Endodermal cell (in vitro differentiated cells): ENCODE data around the gene C14orf180. TPM values are rescaled to one million over a fixed set of nuclear protein-coding genes. Genes with fewer than 3 reads are reported as not detected.

ENCODE experiments used
- DNase-seq: peaks from one replicate; pipeline ENCODE4 v3.0.0-alpha.2; 2017
- H3K27ac ChIP-seq: 2 replicates; pipeline ENCODE4 v1.5.1; 2013; ENCODE audit warnings: mild to moderate bottlenecking, low read depth, low read length, moderate library complexity
- H3K27me3 ChIP-seq: 2 replicates; pipeline ENCODE4 v1.6.1; 2013; ENCODE audit warnings: mild to moderate bottlenecking, low read length, moderate library complexity; ENCODE audit not compliant: insufficient read depth, control insufficient read depth, poor library complexity, severe bottlenecking
- H3K36me3 ChIP-seq: 2 replicates; pipeline ENCODE4 v1.7.0; 2013; ENCODE audit warnings: mild to moderate bottlenecking, low read length, moderate library complexity; ENCODE audit not compliant: control insufficient read depth, insufficient read depth
- H3K4me1 ChIP-seq: one replicate; pipeline ENCODE4 v1.7.0; 2013; ENCODE audit warnings: low read length; ENCODE audit not compliant: control insufficient read depth, insufficient read depth
- H3K4me3 ChIP-seq: 2 replicates; pipeline ENCODE4 v1.5.1; 2013; ENCODE audit warnings: mild to moderate bottlenecking, low read length, moderate library complexity
- H3K9ac ChIP-seq: 2 replicates; pipeline ENCODE4 v1.6.1; 2013; ENCODE audit warnings: mild to moderate bottlenecking, low read length, moderate library complexity; ENCODE audit not compliant: poor library complexity, severe bottlenecking; ENCODE audit errors: extremely low read depth
- H3K9me3 ChIP-seq: 2 replicates; pipeline ENCODE4 v1.6.1; 2013; ENCODE audit warnings: mild to moderate bottlenecking, low read length, moderate library complexity; ENCODE audit not compliant: control insufficient read depth
- H3K27ac Mint-ChIP-seq: 2 replicates; pipeline ENCODE4 v1.8.0; 2020; ENCODE audit warnings: mixed read lengths
- H3K27me3 Mint-ChIP-seq: 2 replicates; pipeline ENCODE4 v1.8.0; 2021; ENCODE audit warnings: mild to moderate bottlenecking, mixed read lengths; ENCODE audit not compliant: insufficient read depth
- H3K36me3 Mint-ChIP-seq: 2 replicates; pipeline ENCODE4 v1.8.0; 2020; ENCODE audit warnings: low read depth, mixed read lengths
- H3K4me1 Mint-ChIP-seq: 2 replicates; pipeline ENCODE4 v1.8.0; 2020; ENCODE audit warnings: mixed read lengths
- H3K4me3 Mint-ChIP-seq: 2 replicates; pipeline ENCODE4 v1.8.0; 2020; ENCODE audit warnings: mild to moderate bottlenecking, moderate library complexity, mixed read lengths
- H3K9me3 Mint-ChIP-seq: 2 replicates; pipeline ENCODE4 v1.8.0; 2020; ENCODE audit warnings: mild to moderate bottlenecking, mixed read lengths
- WGBS, 2 experiments: methylation state at CpG; one replicate each; pipeline versions ENCODE4 v1.1.5 to v1.1.7; 2013; ENCODE audit warnings: missing lambda C conversion rate in 2 of 2, mixed read lengths in 1 of 2; ENCODE audit not compliant: insufficient coverage in 1 of 2, insufficient read length in 1 of 2; 5-methylcytosine and 5-hydroxymethylcytosine counted together
- total RNA-seq, 2 donors: library from RNA; stranded (reverse); fragmentation: NEBNext Ultra II Directional in 1 of 2; extraction: Animal tissue kit (Norgen Biotek cat#: 25700) in 1 of 2; gene quantifications; 2 replicates in 1 of 2; 3 replicates in 1 of 2; pipeline ENCODE4 v1.2.1, GENCODE V29; 2021
- TF ChIP-seq, protein P1 (sequence below): fragments of 200-600 bp; sonication (generic); conservative IDR thresholded peaks from 2 replicates; pipeline ENCODE4 v1.5.0; 2021; ENCODE audit warnings: antibody characterized with exemption, mild to moderate bottlenecking

Gene C14orf180
- total RNA-seq, 2 donors from 2014 or later = not detected

DNA sequence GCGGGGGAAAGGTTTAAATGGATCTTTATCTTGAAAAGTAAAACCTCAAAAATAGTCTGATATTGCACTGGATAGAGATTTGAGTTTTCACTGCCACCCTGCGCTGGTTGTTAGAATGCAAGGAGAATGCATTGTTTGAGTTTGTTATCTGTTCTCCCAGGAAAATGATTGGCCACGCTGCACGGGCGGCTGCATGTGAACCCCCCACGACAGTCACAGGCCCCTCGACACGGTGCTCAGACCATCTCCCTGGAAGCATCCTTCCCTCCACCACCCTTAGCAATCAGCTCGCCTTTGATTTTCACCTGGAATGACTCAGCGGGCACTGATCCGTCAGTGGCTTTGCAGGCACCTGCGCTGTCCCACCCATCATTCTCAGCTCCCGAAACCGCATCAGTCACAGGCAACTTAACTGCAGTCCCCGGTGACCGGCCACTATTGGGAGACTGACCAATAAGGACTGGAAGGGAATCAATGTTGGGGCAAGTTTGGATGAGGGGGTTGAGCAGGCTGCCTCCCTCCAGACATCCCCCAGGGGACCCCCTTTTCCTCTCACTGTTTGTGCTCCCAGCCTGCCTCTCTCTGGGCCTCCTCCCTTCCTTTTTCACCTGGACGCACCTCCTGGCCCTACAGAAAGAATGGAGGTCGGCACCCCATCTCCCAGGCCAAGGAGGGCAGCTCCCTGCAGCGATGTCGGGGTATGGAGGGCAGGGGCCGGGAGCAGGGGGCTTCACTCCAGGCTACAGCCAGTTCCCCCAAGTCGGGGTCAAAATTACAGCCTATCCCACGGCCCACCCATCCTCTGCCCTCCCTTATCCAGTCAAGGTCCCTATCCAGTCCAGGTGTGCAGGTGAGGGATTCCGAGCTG, 28.5 kb upstream of the C14orf180 start:
- TF ChIP-seq, protein P1, sequence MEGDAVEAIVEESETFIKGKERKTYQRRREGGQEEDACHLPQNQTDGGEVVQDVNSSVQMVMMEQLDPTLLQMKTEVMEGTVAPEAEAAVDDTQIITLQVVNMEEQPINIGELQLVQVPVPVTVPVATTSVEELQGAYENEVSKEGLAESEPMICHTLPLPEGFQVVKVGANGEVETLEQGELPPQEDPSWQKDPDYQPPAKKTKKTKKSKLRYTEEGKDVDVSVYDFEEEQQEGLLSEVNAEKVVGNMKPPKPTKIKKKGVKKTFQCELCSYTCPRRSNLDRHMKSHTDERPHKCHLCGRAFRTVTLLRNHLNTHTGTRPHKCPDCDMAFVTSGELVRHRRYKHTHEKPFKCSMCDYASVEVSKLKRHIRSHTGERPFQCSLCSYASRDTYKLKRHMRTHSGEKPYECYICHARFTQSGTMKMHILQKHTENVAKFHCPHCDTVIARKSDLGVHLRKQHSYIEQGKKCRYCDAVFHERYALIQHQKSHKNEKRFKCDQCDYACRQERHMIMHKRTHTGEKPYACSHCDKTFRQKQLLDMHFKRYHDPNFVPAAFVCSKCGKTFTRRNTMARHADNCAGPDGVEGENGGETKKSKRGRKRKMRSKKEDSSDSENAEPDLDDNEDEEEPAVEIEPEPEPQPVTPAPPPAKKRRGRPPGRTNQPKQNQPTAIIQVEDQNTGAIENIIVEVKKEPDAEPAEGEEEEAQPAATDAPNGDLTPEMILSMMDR = no peak
- Histone ChIP-seq H3K27me3 (no peaks in the 10 kb centered on the region), H3K4me3 (no peak overlapping the region), H3K27ac (no peak overlapping the region), H3K4me1 (no peaks in the 10 kb centered on the region), H3K36me3 (no peaks in the 10 kb centered on the region), H3K9me3 (no peaks in the 10 kb centered on the region), H3K9ac (no peak overlapping the region)
- no peaks in the 10 kb centered on the region for H3K4me1 Mint-ChIP-seq
- H3K27me3 Mint-ChIP-seq = no peaks in the 10 kb centered on the region
- peak; percentile 35 for DNase-seq
- no peak overlapping the region for H3K27ac Mint-ChIP-seq
- H3K9me3 Mint-ChIP-seq = no peaks in the 10 kb centered on the region
- no peak overlapping the region for H3K4me3 Mint-ChIP-seq
- no peaks in the 10 kb centered on the region for H3K36me3 Mint-ChIP-seq
- WGBS, 2 experiments = 93 to 96% methylated on average over 10 to 24 of the region's 24 CpGs

DNA sequence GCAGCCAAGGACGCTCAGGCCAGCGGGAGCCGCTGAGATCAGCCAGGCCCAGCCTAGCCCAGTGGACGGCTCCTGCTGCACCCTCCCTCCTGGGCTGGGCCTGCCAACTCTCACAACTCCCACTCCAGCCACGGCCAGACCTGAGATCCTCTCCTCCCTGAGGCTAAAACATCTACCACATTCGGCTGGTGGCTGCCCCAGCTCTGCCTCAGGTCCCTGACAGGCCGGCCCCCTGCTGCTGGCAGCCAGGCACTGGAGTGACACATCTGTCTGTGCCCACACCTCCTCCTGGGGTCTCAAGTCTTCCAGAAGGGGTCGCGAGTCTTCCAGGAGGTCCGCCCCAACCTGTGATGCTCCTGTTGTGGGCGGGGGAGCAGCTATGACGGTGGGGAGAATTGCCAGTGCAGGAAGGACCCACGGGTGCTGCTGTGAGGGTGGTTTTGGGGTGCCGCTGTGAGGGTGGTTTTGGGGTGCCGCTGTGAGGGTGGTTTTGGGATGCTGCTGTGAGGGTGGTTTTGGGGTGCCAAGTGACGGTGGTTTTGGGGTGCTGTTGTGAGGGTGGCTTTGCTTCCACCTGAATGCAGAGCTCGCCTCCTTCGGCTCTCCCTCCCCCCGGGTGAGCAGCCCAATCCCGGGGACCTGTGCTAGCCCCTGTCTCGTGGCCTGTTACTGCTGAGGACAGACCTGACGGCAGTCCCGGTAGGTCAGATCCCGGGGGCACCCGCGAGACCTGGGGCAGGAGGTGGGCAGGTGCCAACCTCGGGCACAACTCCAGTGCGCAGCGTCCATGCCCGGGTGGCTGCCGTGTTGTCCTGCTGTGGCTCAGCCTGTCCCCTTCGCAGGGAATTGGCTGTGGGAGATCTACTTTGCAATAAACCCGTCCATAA, 27.5 kb upstream of the C14orf180 start:
- H3K36me3 Mint-ChIP-seq = no peaks in the 10 kb centered on the region
- TF ChIP-seq, protein P1 = no peak
- Histone ChIP-seq H3K4me1 (no peaks in the 10 kb centered on the region), H3K36me3 (no peaks in the 10 kb centered on the region), H3K27ac (no peak overlapping the region), H3K4me3 (no peak overlapping the region), H3K27me3 (no peaks in the 10 kb centered on the region), H3K9me3 (no peaks in the 10 kb centered on the region), H3K9ac (no peak overlapping the region)
- H3K9me3 Mint-ChIP-seq = no peaks in the 10 kb centered on the region
- H3K4me3 Mint-ChIP-seq = no peak overlapping the region
- H3K27me3 Mint-ChIP-seq = no peaks in the 10 kb centered on the region
- peak; percentile 39 for DNase-seq
- 92 to 93% methylated on average over 15 to 33 of the region's 33 CpGs for WGBS, 2 experiments
- H3K27ac Mint-ChIP-seq = no peak overlapping the region
- H3K4me1 Mint-ChIP-seq = no peaks in the 10 kb centered on the region

DNA sequence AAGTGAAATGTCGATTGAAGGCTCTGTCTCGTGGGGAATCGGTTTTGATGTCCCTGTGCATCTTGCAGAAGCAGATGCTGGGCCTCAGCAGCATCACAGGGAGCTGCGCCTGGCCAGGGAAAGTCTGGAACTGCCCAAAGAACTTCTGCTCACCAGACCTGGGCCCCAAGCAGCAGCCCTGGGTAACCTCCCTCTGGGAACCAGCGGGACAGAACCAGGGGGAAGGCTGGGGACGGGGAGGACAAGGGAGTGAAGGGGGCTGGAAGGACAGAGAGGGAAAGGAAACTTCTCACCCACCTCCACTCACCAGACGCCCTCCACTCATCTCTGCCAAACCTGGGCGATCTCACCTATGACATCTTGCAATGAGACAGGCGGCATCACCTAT, 26.8 kb upstream of the C14orf180 start:
- H3K4me1 Mint-ChIP-seq = no peaks in the 10 kb centered on the region
- H3K27me3 ChIP-seq = no peaks in the 10 kb centered on the region
- 86 to 89% methylated on average over 3 to 8 of the region's 9 CpGs for WGBS, 2 experiments
- H3K9me3 Mint-ChIP-seq = no peaks in the 10 kb centered on the region
- no peak overlapping the region for H3K27ac Mint-ChIP-seq
- no peaks in the 10 kb centered on the region for H3K36me3 Mint-ChIP-seq
- H3K27me3 Mint-ChIP-seq = no peaks in the 10 kb centered on the region
- no peak overlapping the region for H3K27ac ChIP-seq
- no peaks in the 10 kb centered on the region for H3K9me3 ChIP-seq
- H3K4me3 ChIP-seq = no peak overlapping the region
- DNase-seq = peak; percentile 32
- H3K9ac ChIP-seq = no peak overlapping the region
- H3K4me1 ChIP-seq = no peaks in the 10 kb centered on the region
- no peaks in the 10 kb centered on the region for H3K36me3 ChIP-seq
- TF ChIP-seq, protein P1 = no peak
- H3K4me3 Mint-ChIP-seq = no peak overlapping the region
